HepG2 (cell line): Measurements from ENCODE around the gene ACAP3. TPM values are rescaled to one million over a fixed set of nuclear protein-coding genes. Genes with fewer than 3 reads are reported as not detected.

Source experiments
- CAMTA2 ChIP-seq: sonication (generic); formaldehyde crosslinking; IDR thresholded peaks from 2 replicates; pipeline ENCODE4 v1.4.0; 2020; ENCODE audit warnings: mild to moderate bottlenecking, missing genetic modification reagents, borderline replicate concordance
- ETV5 ChIP-seq: IDR thresholded peaks from 2 replicates; pipeline ENCODE4 v1.6.1; 2018; ENCODE audit warnings: missing biosample characterization, missing genetic modification reagents, inconsistent platforms, borderline replicate concordance
- FIP1L1 ChIP-seq: fragments of 200-400 bp; formaldehyde crosslinking; IDR thresholded peaks from 2 replicates; pipeline ENCODE4 v1.6.1; 2018; ENCODE audit warnings: low read depth, mild to moderate bottlenecking, low read length, moderate library complexity, borderline replicate concordance; ENCODE audit not compliant: insufficient read depth
- GABPA ChIP-seq, 2 experiments: IDR thresholded peaks; 2 replicates each; pipeline ENCODE4 v1.6.1; 2011 to 2016; ENCODE audit warnings: low read depth in 2 of 2, low read length in 1 of 2, missing biosample characterization in 1 of 2, missing genetic modification characterization in 1 of 2
- HHEX ChIP-seq: IDR thresholded peaks from 2 replicates; pipeline ENCODE4 v1.6.1; 2016; ENCODE audit warnings: control low read depth
- HMG20A ChIP-seq: IDR thresholded peaks from 2 replicates; pipeline ENCODE4 v1.6.1; 2016; ENCODE audit warnings: borderline replicate concordance
- KDM6A ChIP-seq: IDR thresholded peaks from 2 replicates; pipeline ENCODE4 v1.6.1; 2016; ENCODE audit warnings: low read depth
- MEF2D ChIP-seq: sonication (generic); formaldehyde crosslinking; IDR thresholded peaks from 2 replicates; pipeline ENCODE4 v1.5.1; 2020; ENCODE audit warnings: mild to moderate bottlenecking, missing genetic modification reagents
- MTF2 ChIP-seq: sonication (generic); formaldehyde crosslinking; IDR thresholded peaks from 2 replicates; pipeline ENCODE4 v1.5.0; 2020; ENCODE audit warnings: missing genetic modification reagents, borderline replicate concordance
- MZF1 ChIP-seq: sonication (generic); formaldehyde crosslinking; IDR thresholded peaks from 2 replicates; pipeline ENCODE4 v1.8.1; 2023; ENCODE audit warnings: mild to moderate bottlenecking, missing genetic modification reagents, borderline replicate concordance
- TBX3 ChIP-seq: fragments of 450-650 bp; IDR thresholded peaks from 2 replicates; pipeline ENCODE4 v1.6.1; 2017; ENCODE audit warnings: antibody characterized with exemption, mild to moderate bottlenecking, inconsistent platforms, borderline replicate concordance
- TCF7L2 ChIP-seq: IDR thresholded peaks from 2 replicates; pipeline ENCODE4 v1.6.1; 2011; ENCODE audit warnings: mild to moderate bottlenecking, low read depth, low read length, moderate library complexity
- TEAD3 ChIP-seq: optimal IDR thresholded peaks from 2 replicates; pipeline ENCODE3; 2016; ENCODE audit warnings: borderline replicate concordance
- ZFAT ChIP-seq: sonication (generic); formaldehyde crosslinking; conservative IDR thresholded peaks from 2 replicates; pipeline ENCODE4 v1.8.1; 2023; ENCODE audit warnings: missing genetic modification reagents, inconsistent platforms
- ZFP62 ChIP-seq: sonication (generic); formaldehyde crosslinking; IDR thresholded peaks from 2 replicates; pipeline ENCODE4 v1.4.0; 2020; ENCODE audit warnings: missing genetic modification reagents
- ZMYM4 ChIP-seq: sonication (generic); formaldehyde crosslinking; IDR thresholded peaks from 2 replicates; pipeline ENCODE4 v1.8.1; 2023; ENCODE audit warnings: mild to moderate bottlenecking, missing genetic modification reagents
- ZNF816 ChIP-seq: sonication (generic); formaldehyde crosslinking; IDR thresholded peaks from 2 replicates; pipeline ENCODE4 v1.8.0; 2022; ENCODE audit warnings: missing genetic modification reagents, mild to moderate bottlenecking, borderline replicate concordance
- polyA plus RNA-seq, 8 experiments: library from polyadenylated mRNA; depleted of rRNA in 3 of 8; stranded (reverse) in 7 of 8; unstranded in 1 of 8; fragments of >200 nt; fragmentation: Illumina TruSeq in 4 of 8; extraction: Trizol in 4 of 8; gene quantifications; 2 replicates each; pipeline versions ENCODE4 v1.2.1 to v1.2.3, GENCODE V29; 2011 to 2016; ENCODE audit warnings: low read depth in 4 of 8, missing spikeins in 1 of 8, mixed read lengths in 1 of 8; ENCODE audit not compliant: insufficient read depth in 1 of 8
- total RNA-seq, 5 experiments: library from RNA; depleted of rRNA; stranded (reverse); fragments of >200 nt; fragmentation: Illumina TruSeq; extraction: Trizol; gene quantifications; 2 replicates each; pipeline ENCODE4 v1.2.3, GENCODE V29; 2016; ENCODE audit warnings: low read depth in 1 of 5
- TF ChIP-seq, protein P1 (sequence below): IDR thresholded peaks from 2 replicates; pipeline ENCODE4 v1.6.1; 2016; ENCODE audit warnings: missing compliant biosample characterization, missing genetic modification reagents, borderline replicate concordance
- TF ChIP-seq, protein P2 (sequence below): sonication (generic); formaldehyde crosslinking; IDR thresholded peaks from 2 replicates; pipeline ENCODE4 v1.5.0; 2020; ENCODE audit warnings: missing genetic modification reagents
- TF ChIP-seq, protein P3 (sequence below): sonication (generic); formaldehyde crosslinking; conservative IDR thresholded peaks from 2 replicates; pipeline ENCODE4 v1.8.0; 2022; ENCODE audit warnings: missing genetic modification reagents
- TF ChIP-seq, protein P4 (sequence below): sonication (generic); formaldehyde crosslinking; IDR thresholded peaks from 2 replicates; pipeline ENCODE4 v1.5.0; 2020; ENCODE audit warnings: mild to moderate bottlenecking, missing genetic modification reagents
- TF ChIP-seq, protein P5 (sequence below): sonication (generic); formaldehyde crosslinking; IDR thresholded peaks from 2 replicates; pipeline ENCODE4 v1.5.1; 2020; ENCODE audit warnings: mild to moderate bottlenecking, moderate library complexity, missing genetic modification reagents

ACAP3 gene
- total and polyA plus RNA-seq, 2 of the 13 experiments (the other 11 are each of a cell fraction or from before 2014, with no cell fraction given), result 29.4 to 50.8 TPM

DNA sequence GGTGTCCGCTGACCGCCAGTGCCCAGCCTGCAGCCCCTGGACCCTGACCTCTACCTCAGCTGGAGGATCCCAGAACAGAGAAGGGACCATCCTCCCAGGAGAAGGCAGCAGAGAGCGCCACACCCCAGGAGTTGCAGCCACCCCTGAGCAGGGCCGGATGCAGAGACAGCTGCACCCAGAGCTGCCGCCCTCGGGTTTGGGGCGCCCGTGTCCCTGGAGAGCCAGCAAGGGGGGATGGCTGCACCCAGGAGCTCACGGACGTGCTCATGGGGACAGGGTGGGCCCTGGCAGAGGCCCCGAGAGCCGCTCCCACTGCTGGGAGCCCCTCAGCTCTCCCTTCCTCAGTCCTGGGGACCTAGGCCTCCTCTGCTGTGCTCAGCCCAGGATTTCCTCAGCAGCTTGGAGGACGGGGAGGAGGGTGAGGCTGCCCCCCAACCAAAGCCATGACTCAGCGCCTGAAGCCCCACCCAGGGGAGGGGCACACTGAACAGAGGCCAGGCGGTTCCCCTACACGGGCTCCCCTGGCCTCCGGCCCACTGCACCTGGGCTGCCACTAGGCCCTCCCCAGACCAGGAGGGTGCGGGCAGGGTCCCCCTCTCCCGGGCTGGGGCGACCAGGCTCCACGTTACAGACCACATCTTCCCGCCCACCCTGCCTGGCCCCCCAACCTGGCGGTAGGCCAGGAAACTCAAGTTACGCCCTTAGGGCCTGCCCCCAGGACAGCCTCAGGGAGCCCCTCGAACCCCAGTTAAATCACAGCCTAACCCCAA is 2.2 kb downstream of the ACAP3 start (continued):
- TF ChIP-seq, protein P1, sequence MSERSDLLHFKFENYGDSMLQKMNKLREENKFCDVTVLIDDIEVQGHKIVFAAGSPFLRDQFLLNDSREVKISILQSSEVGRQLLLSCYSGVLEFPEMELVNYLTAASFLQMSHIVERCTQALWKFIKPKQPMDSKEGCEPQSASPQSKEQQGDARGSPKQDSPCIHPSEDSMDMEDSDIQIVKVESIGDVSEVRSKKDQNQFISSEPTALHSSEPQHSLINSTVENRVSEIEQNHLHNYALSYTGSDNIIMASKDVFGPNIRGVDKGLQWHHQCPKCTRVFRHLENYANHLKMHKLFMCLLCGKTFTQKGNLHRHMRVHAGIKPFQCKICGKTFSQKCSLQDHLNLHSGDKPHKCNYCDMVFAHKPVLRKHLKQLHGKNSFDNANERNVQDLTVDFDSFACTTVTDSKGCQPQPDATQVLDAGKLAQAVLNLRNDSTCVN, result no peak
- TF ChIP-seq, protein P2, sequence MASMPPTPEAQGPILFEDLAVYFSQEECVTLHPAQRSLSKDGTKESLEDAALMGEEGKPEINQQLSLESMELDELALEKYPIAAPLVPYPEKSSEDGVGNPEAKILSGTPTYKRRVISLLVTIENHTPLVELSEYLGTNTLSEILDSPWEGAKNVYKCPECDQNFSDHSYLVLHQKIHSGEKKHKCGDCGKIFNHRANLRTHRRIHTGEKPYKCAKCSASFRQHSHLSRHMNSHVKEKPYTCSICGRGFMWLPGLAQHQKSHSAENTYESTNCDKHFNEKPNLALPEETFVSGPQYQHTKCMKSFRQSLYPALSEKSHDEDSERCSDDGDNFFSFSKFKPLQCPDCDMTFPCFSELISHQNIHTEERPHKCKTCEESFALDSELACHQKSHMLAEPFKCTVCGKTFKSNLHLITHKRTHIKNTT (CRISPR knock-in tag), result no peak
- no peak for TF ChIP-seq MEF2D
- TF ChIP-seq, protein P3, sequence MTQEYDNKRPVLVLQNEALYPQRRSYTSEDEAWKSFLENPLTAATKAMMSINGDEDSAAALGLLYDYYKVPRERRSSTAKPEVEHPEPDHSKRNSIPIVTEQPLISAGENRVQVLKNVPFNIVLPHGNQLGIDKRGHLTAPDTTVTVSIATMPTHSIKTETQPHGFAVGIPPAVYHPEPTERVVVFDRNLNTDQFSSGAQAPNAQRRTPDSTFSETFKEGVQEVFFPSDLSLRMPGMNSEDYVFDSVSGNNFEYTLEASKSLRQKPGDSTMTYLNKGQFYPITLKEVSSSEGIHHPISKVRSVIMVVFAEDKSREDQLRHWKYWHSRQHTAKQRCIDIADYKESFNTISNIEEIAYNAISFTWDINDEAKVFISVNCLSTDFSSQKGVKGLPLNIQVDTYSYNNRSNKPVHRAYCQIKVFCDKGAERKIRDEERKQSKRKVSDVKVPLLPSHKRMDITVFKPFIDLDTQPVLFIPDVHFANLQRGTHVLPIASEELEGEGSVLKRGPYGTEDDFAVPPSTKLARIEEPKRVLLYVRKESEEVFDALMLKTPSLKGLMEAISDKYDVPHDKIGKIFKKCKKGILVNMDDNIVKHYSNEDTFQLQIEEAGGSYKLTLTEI (CRISPR knock-in tag), result no peak
- TF ChIP-seq HMG20A (CRISPR knock-in tag), result no peak
- TF ChIP-seq KDM6A (CRISPR knock-in tag), result no peak
- no peak for TF ChIP-seq MTF2
- no peak for TF ChIP-seq ZNF816 (CRISPR knock-in tag)
- TF ChIP-seq, protein P4, sequence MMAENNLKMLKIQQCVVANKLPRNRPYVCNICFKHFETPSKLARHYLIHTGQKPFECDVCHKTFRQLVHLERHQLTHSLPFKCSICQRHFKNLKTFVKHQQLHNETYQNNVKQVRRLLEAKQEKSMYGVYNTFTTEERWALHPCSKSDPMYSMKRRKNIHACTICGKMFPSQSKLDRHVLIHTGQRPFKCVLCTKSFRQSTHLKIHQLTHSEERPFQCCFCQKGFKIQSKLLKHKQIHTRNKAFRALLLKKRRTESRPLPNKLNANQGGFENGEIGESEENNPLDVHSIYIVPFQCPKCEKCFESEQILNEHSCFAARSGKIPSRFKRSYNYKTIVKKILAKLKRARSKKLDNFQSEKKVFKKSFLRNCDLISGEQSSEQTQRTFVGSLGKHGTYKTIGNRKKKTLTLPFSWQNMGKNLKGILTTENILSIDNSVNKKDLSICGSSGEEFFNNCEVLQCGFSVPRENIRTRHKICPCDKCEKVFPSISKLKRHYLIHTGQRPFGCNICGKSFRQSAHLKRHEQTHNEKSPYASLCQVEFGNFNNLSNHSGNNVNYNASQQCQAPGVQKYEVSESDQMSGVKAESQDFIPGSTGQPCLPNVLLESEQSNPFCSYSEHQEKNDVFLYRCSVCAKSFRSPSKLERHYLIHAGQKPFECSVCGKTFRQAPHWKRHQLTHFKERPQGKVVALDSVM, result peak; percentile 38
- TF ChIP-seq, protein P5, sequence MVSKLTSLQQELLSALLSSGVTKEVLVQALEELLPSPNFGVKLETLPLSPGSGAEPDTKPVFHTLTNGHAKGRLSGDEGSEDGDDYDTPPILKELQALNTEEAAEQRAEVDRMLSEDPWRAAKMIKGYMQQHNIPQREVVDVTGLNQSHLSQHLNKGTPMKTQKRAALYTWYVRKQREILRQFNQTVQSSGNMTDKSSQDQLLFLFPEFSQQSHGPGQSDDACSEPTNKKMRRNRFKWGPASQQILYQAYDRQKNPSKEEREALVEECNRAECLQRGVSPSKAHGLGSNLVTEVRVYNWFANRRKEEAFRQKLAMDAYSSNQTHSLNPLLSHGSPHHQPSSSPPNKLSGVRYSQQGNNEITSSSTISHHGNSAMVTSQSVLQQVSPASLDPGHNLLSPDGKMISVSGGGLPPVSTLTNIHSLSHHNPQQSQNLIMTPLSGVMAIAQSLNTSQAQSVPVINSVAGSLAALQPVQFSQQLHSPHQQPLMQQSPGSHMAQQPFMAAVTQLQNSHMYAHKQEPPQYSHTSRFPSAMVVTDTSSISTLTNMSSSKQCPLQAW (CRISPR knock-in tag), result 0 out of 2 replicates have a peak, but pooled peaks have one; percentile 27
- TF ChIP-seq CAMTA2 (CRISPR knock-in tag), result peak; percentile 56; the same call in 1 of the 2 replicates
- no peak for TF ChIP-seq TEAD3
- TF ChIP-seq ZFAT, result no peak
- TF ChIP-seq TCF7L2, result no peak
- no peak for TF ChIP-seq ETV5 (CRISPR knock-in tag)
- no peak for TF ChIP-seq ZFP62 (CRISPR knock-in tag)
- TF ChIP-seq ZMYM4 (CRISPR knock-in tag), result no peak
- no peak for TF ChIP-seq TBX3
- TF ChIP-seq FIP1L1, result no peak
- TF ChIP-seq MZF1, result no peak
- no peak for TF ChIP-seq GABPA (IDR thresholded peaks at IDR 0.05; ENCODE audit: low read depth, low read length)
- TF ChIP-seq GABPA (CRISPR knock-in tag; IDR thresholded peaks at IDR 0.05; ENCODE audit: low read depth), result no peak
- TF ChIP-seq HHEX (CRISPR knock-in tag), result no peak
